Panc1 (cell line): Measurements from ENCODE around the gene DGKD. TPM values are rescaled to one million over a fixed set of nuclear protein-coding genes. Genes with fewer than 3 reads are reported as not detected.
"Not testable (repeated sequence)": the region's sequence is repeated elsewhere in the genome, so short reads cannot be mapped to it uniquely, and the experiment has no call there.

Experiments used
- ATAC-seq: fragments of 200-7000 bp; cut with Tn5 transposase; 2 replicates; pipeline ENCODE4 v1.9.1; 2020; ENCODE audit warnings: mild to moderate bottlenecking, moderate library complexity
- BruUV-seq: library from RNA; stranded (reverse); fragments of 400-500 nt; replicated peaks from 2 replicates; lab custom pipeline; 2021; lab: Mats Ljungman, UMichigan
- CTCF ChIA-PET: fragments of 300-600 bp; sonication (Branson Sonifier 250); formaldehyde crosslinking; loops from one replicate; lab custom pipeline; 2022; ENCODE audit warnings: antibody characterized with exemption; lab: Charles Lee
- POLR2A ChIA-PET: fragments of 300-600 bp; sonication (Branson Sonifier 250); formaldehyde crosslinking; loops from one replicate; lab custom pipeline; 2022; ENCODE audit warnings: antibody characterized with exemption; lab: Charles Lee
- DNase-seq: peaks from one replicate; pipeline ENCODE4 v3.0.0-alpha.2; 2010; ENCODE audit warnings: low read depth, low spot score
- H3K27ac ChIP-seq: 2 replicates; pipeline ENCODE4 v1.5.1; 2011; ENCODE audit warnings: mild to moderate bottlenecking, low read length, inconsistent platforms
- H3K27me3 ChIP-seq: fragments of 200-500 bp; sonication (Bioruptor generic); 2 replicates; pipeline ENCODE4 v1.6.0; 2014; ENCODE audit warnings: low read length, inconsistent platforms; ENCODE audit not compliant: control insufficient read depth, insufficient read depth
- H3K36me3 ChIP-seq: fragments of 200-500 bp; sonication (Bioruptor generic); 2 replicates; pipeline ENCODE4 v1.5.1; 2014; ENCODE audit warnings: inconsistent platforms, mild to moderate bottlenecking, low read length, moderate library complexity; ENCODE audit not compliant: control insufficient read depth, insufficient read depth
- H3K4me1 ChIP-seq: 2 replicates; pipeline ENCODE4 v1.5.1; 2011; ENCODE audit warnings: inconsistent platforms, mild to moderate bottlenecking, low read length, moderate library complexity; ENCODE audit not compliant: control insufficient read depth, insufficient read depth
- H3K4me3 ChIP-seq, 2 experiments: 2 replicates each; pipeline ENCODE4 v1.5.1; 2011 to 2012; ENCODE audit warnings: low read depth in 2 of 2, low read length in 2 of 2, mild to moderate bottlenecking in 2 of 2, inconsistent platforms in 1 of 2, moderate library complexity in 1 of 2
- H3K9me3 ChIP-seq: fragments of 200-500 bp; sonication (Bioruptor generic); 2 replicates; pipeline ENCODE4 v1.5.1; 2014; ENCODE audit warnings: low read depth, mild to moderate bottlenecking, inconsistent platforms, low read length, moderate library complexity; ENCODE audit not compliant: control insufficient read depth, insufficient read depth
- POLR2AphosphoS5 ChIP-seq: IDR thresholded peaks from 2 replicates; pipeline ENCODE4 v1.6.1; 2012; ENCODE audit warnings: mild to moderate bottlenecking, low read depth, low read length, moderate library complexity
- SIN3A ChIP-seq: IDR thresholded peaks from 2 replicates; pipeline ENCODE4 v1.6.1; 2012; ENCODE audit warnings: low read depth, mild to moderate bottlenecking, low read length, moderate library complexity, borderline replicate concordance; ENCODE audit not compliant: insufficient read depth
- TCF7L2 ChIP-seq: IDR thresholded peaks from 2 replicates; pipeline ENCODE4 v1.6.1; 2011; ENCODE audit warnings: mild to moderate bottlenecking, low read depth, low read length, inconsistent platforms
- in situ Hi-C: cut with HindIII; loops from 2 replicates; pipeline ENCODE4 v1.10.0; 2016; ENCODE audit warnings: low sequenced_read_pairs, low pct_unique_long_range_greater_than_20kb
- intact Hi-C: fragments of 100-400 bp; cut with micrococcal nuclease; formaldehyde crosslinking; loops from one replicate; pipeline ENCODE4 v1.10.0; 2022; ENCODE audit not compliant: unreplicated experiment
- total RNA-seq: library from RNA; stranded (reverse); gene quantifications from one replicate; pipeline ENCODE4 v1.2.1, GENCODE V29; 2021; ENCODE audit not compliant: unreplicated experiment
- TF ChIP-seq, protein P1 (sequence below): fragments of 450-650 bp; IDR thresholded peaks from 2 replicates; pipeline ENCODE4 v1.5.1; 2017; ENCODE audit warnings: mild to moderate bottlenecking
- TF ChIP-seq, protein P2 (sequence below), 2 experiments: IDR thresholded peaks; 2 replicates each; pipeline ENCODE4 v1.6.1; 2011 to 2012; ENCODE audit warnings: low read depth in 2 of 2, control low read depth in 1 of 2, low read length in 1 of 2, mild to moderate bottlenecking in 1 of 2, moderate library complexity in 1 of 2; ENCODE audit not compliant: insufficient read depth in 1 of 2

The DGKD gene
- total RNA-seq, 1 experiment from 2014 or later = 89.0 TPM

DNA sequence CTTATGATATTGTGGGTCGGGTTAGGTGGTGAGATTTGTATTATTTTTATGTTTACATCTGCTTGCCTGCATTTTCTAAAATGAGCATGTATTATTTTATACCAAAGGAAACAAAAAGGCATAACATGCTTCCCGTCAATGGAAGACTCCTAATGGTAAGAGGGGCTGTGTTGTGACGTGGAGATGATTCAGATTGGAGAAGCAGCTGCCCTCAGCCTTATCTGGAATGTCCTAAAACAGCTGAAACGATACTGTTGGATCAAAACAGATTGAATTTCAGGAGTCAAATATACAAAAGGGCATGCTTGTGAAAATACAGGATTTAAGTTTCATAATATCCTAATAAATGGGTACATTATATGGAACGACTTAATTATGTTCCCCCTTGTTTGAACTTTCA is 19.0 kb downstream of the DGKD start:
- H3K36me3 ChIP-seq = no peaks in the 10 kb centered on the region
- H3K4me3 ChIP-seq = no peak overlapping the region
- no peak for ATAC-seq
- CTCF ChIA-PET = no interaction called here
- POLR2A ChIA-PET = no interaction called here
- no peak overlapping the region for H3K27ac ChIP-seq
- no peaks in the 10 kb centered on the region for H3K27me3 ChIP-seq
- BruUV-seq = no TSS peak
- no peak for DNase-seq
- in situ Hi-C loops = no loop called here
- peaks cover 12% of the 10 kb centered on the region; the same call in 1 of the 2 replicates for H3K4me1 ChIP-seq
- H3K9me3 ChIP-seq = no peaks in the 10 kb centered on the region
- intact Hi-C loops = no loop called here
- no peak for TF ChIP-seq TCF7L2
- no peak for TF ChIP-seq POLR2AphosphoS5
- TF ChIP-seq SIN3A = no peak
- TF ChIP-seq, protein P1, sequence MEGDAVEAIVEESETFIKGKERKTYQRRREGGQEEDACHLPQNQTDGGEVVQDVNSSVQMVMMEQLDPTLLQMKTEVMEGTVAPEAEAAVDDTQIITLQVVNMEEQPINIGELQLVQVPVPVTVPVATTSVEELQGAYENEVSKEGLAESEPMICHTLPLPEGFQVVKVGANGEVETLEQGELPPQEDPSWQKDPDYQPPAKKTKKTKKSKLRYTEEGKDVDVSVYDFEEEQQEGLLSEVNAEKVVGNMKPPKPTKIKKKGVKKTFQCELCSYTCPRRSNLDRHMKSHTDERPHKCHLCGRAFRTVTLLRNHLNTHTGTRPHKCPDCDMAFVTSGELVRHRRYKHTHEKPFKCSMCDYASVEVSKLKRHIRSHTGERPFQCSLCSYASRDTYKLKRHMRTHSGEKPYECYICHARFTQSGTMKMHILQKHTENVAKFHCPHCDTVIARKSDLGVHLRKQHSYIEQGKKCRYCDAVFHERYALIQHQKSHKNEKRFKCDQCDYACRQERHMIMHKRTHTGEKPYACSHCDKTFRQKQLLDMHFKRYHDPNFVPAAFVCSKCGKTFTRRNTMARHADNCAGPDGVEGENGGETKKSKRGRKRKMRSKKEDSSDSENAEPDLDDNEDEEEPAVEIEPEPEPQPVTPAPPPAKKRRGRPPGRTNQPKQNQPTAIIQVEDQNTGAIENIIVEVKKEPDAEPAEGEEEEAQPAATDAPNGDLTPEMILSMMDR = no peak
- TF ChIP-seq, protein P2, sequence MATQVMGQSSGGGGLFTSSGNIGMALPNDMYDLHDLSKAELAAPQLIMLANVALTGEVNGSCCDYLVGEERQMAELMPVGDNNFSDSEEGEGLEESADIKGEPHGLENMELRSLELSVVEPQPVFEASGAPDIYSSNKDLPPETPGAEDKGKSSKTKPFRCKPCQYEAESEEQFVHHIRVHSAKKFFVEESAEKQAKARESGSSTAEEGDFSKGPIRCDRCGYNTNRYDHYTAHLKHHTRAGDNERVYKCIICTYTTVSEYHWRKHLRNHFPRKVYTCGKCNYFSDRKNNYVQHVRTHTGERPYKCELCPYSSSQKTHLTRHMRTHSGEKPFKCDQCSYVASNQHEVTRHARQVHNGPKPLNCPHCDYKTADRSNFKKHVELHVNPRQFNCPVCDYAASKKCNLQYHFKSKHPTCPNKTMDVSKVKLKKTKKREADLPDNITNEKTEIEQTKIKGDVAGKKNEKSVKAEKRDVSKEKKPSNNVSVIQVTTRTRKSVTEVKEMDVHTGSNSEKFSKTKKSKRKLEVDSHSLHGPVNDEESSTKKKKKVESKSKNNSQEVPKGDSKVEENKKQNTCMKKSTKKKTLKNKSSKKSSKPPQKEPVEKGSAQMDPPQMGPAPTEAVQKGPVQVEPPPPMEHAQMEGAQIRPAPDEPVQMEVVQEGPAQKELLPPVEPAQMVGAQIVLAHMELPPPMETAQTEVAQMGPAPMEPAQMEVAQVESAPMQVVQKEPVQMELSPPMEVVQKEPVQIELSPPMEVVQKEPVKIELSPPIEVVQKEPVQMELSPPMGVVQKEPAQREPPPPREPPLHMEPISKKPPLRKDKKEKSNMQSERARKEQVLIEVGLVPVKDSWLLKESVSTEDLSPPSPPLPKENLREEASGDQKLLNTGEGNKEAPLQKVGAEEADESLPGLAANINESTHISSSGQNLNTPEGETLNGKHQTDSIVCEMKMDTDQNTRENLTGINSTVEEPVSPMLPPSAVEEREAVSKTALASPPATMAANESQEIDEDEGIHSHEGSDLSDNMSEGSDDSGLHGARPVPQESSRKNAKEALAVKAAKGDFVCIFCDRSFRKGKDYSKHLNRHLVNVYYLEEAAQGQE (IDR thresholded peaks at IDR 0.05; ENCODE audit: insufficient read depth in 1 of 2, low read depth in 2 of 2, low read length in 1 of 2) = no peak

DNA sequence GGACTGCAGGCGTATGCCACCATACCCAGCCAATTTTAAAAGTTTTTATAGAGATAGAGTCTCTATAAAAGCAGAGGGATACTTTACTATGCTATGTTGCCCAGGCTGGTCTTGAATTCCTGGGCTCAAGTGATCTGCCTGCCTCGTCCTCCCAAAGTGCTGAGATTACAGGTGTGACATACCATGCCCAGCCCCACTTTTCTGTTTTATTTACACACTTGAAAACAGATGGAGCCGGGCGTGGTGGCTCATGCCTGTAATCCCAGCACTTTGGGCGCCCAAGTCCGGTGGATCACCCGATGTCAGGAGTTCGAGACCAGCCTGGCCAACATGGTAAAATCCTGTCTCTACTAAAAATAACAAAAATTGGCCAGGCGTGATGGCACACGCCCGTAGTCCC is 20.5 kb downstream of the DGKD start:
- H3K27ac ChIP-seq, CTCF ChIA-PET, H3K4me1 ChIP-seq, H3K27me3 ChIP-seq, intact Hi-C loops, H3K9me3 ChIP-seq, in situ Hi-C loops, BruUV-seq, H3K4me3 ChIP-seq, ATAC-seq, DNase-seq, H3K36me3 ChIP-seq, POLR2A ChIA-PET: not testable (repeated sequence)

DNA sequence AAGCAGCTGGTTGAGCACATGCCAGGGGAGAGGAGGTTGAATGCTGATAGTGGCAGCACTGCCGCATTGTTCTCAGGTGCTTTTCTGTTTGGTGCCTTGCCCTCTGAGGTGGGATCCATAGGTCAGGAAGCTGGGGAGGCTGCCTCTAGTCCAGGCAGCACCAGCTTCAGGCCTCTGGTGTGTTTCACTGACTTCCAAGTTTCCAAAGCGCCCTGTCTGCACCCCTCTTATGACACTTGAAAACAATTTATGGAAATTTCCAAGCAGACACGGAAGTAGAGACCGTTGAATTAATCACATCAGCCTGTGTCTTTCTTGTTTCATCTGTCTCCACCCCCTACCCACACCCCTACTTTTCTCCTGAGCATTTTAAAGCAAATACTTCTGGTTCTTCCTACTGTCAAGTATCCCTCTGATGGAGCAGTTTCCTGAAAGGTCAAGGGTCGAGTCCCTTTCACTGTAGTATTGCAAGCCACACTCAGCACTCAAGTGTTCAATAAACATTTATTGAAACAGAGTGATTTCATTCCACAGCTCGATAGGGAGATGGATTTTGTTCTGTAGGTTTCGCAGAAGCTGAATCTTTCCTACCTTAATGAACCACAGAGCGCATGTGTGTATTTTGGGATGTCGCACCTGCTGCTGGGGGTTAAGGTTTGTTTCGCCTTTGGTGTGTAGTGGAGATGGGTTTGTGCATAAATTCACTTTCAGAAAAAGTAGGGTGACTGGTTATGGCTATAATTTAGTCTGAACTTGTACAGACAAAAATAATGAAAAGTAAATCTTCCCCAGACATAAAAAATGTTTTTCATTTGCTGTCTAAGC is 21.4 kb downstream of the DGKD start:
- Histone ChIP-seq H3K36me3 (no peaks in the 10 kb centered on the region), H3K27me3 (no peaks in the 10 kb centered on the region), H3K27ac (peak overlapping the region; percentile 20; the same call in 1 of the 2 replicates), H3K4me3 (no peak overlapping the region), H3K9me3 (no peaks in the 10 kb centered on the region), H3K4me1 (peaks cover 5% of the 10 kb centered on the region; the same call in 1 of the 2 replicates)
- DNase-seq (no peak), ATAC-seq (0 out of 2 replicates have a peak, but pooled peaks have one; percentile 32)
- no TSS peak for BruUV-seq
- TF ChIP-seq POLR2AphosphoS5 (no peak), SIN3A (no peak), TCF7L2 (no peak)
- TF ChIP-seq, protein P1 = no peak
- TF ChIP-seq, protein P2 (IDR thresholded peaks at IDR 0.05; ENCODE audit: insufficient read depth in 1 of 2, low read depth in 2 of 2, low read length in 1 of 2) = no peak
- CTCF ChIA-PET = no interaction called here
- in situ Hi-C loops (no loop called here), intact Hi-C loops (no loop called here)
- POLR2A ChIA-PET = no interaction called here
